H9 (cell line): ENCODE results near the gene TEX51. TPM values are rescaled to one million over a fixed set of nuclear protein-coding genes. Genes with fewer than 3 reads are reported as not detected.

Source experiments
- DNase-seq: peaks from one replicate; pipeline ENCODE4 v3.0.0-alpha.2; 2017
- H2AFZ ChIP-seq: one replicate; pipeline ENCODE4 v1.6.1; 2013; ENCODE audit warnings: mild to moderate bottlenecking, low read length, control low read depth, moderate library complexity
- H2AK5ac ChIP-seq: 2 replicates; pipeline ENCODE4 v1.6.1; 2013; ENCODE audit warnings: low read length, control low read depth, mixed read lengths; ENCODE audit not compliant: insufficient read length
- H2BK120ac ChIP-seq: one replicate; pipeline ENCODE4 v1.6.1; 2013; ENCODE audit warnings: low read depth, mild to moderate bottlenecking, low read length, control low read depth, inconsistent platforms; ENCODE audit not compliant: poor library complexity, severe bottlenecking
- H2BK12ac ChIP-seq: 2 replicates; pipeline ENCODE4 v1.6.1; 2013; ENCODE audit warnings: low read length, control low read depth, mixed read lengths, low read depth; ENCODE audit not compliant: insufficient read length
- H2BK15ac ChIP-seq: 2 replicates; pipeline ENCODE4 v1.6.1; 2013; ENCODE audit warnings: low read depth, low read length, control low read depth
- H2BK20ac ChIP-seq: one replicate; pipeline ENCODE4 v1.6.1; 2013; ENCODE audit warnings: low read depth, mild to moderate bottlenecking, low read length, control low read depth, inconsistent platforms; ENCODE audit not compliant: poor library complexity, severe bottlenecking
- H2BK5ac ChIP-seq: 2 replicates; pipeline ENCODE4 v1.6.1; 2013; ENCODE audit warnings: low read length, control low read depth, mixed read lengths; ENCODE audit not compliant: insufficient read length
- H3K14ac ChIP-seq: 2 replicates; pipeline ENCODE4 v1.6.1; 2013; ENCODE audit warnings: low read length, control low read depth; ENCODE audit not compliant: insufficient read depth
- H3K18ac ChIP-seq: 2 replicates; pipeline ENCODE4 v1.6.1; 2013; ENCODE audit warnings: low read depth, mild to moderate bottlenecking, mixed read lengths, low read length, control low read depth; ENCODE audit not compliant: insufficient read length
- H3K23ac ChIP-seq: 2 replicates; pipeline ENCODE4 v1.6.1; 2013; ENCODE audit warnings: low read length, control low read depth, mixed read lengths, low read depth; ENCODE audit not compliant: insufficient read length
- H3K23me2 ChIP-seq: 2 replicates; pipeline ENCODE4 v1.6.1; 2013; ENCODE audit warnings: low read depth, mild to moderate bottlenecking, mixed read lengths, low read length, control low read depth; ENCODE audit not compliant: insufficient read length, poor library complexity, severe bottlenecking
- H3K27ac ChIP-seq: 2 replicates; pipeline ENCODE4 v1.5.1; 2013; ENCODE audit warnings: low read length, control low read depth, mixed read lengths, low read depth; ENCODE audit not compliant: insufficient read length
- H3K27me3 ChIP-seq: 2 replicates; pipeline ENCODE4 v1.6.1; 2013; ENCODE audit warnings: low read length, control low read depth, inconsistent platforms; ENCODE audit not compliant: insufficient read depth
- H3K4ac ChIP-seq: 2 replicates; pipeline ENCODE4 v1.6.1; 2013; ENCODE audit warnings: low read depth, mild to moderate bottlenecking, control low read depth, inconsistent platforms, low read length, moderate library complexity
- H3K4me1 ChIP-seq: 2 replicates; pipeline ENCODE4 v1.6.1; 2013; ENCODE audit warnings: low read length, control low read depth, inconsistent platforms; ENCODE audit not compliant: insufficient read depth
- H3K4me2 ChIP-seq: 2 replicates; pipeline ENCODE4 v1.6.1; 2013; ENCODE audit warnings: low read length, control low read depth, mixed read lengths; ENCODE audit not compliant: insufficient read length, insufficient read depth
- H3K56ac ChIP-seq: 2 replicates; pipeline ENCODE4 v1.6.1; 2013; ENCODE audit warnings: low read depth, mild to moderate bottlenecking, mixed read lengths, low read length, control low read depth; ENCODE audit not compliant: insufficient read length
- H3K79me1 ChIP-seq: 2 replicates; pipeline ENCODE4 v1.6.1; 2013; ENCODE audit warnings: low read depth, mild to moderate bottlenecking, moderate library complexity, low read length, control low read depth, inconsistent platforms; ENCODE audit not compliant: insufficient read depth, poor library complexity, severe bottlenecking
- H3K79me2 ChIP-seq: 2 replicates; pipeline ENCODE4 v1.6.1; 2013; ENCODE audit warnings: low read length, control low read depth, inconsistent platforms; ENCODE audit not compliant: insufficient read depth
- H3K9ac ChIP-seq: 2 replicates; pipeline ENCODE4 v1.6.1; 2013; ENCODE audit warnings: low read length, control low read depth, mixed read lengths; ENCODE audit not compliant: insufficient read length; ENCODE audit errors: extremely low read depth
- H3K9me3 ChIP-seq: one replicate; pipeline ENCODE4 v1.6.1; 2013; ENCODE audit warnings: low read depth, low read length, inconsistent platforms; ENCODE audit not compliant: control insufficient read depth
- H3T11ph ChIP-seq: one replicate; pipeline ENCODE4 v1.6.1; 2013; ENCODE audit warnings: mild to moderate bottlenecking, low read length, control low read depth, inconsistent platforms
- H4K20me1 ChIP-seq: one replicate; pipeline ENCODE4 v1.6.1; 2013; ENCODE audit not compliant: control insufficient read depth, insufficient read length, insufficient read depth
- H4K5ac ChIP-seq: 2 replicates; pipeline ENCODE4 v1.6.1; 2013; ENCODE audit warnings: low read depth, mild to moderate bottlenecking, mixed read lengths, low read length, control low read depth; ENCODE audit not compliant: insufficient read length
- H4K8ac ChIP-seq: replicated peaks from 2 replicates; pipeline ENCODE4 v1.6.1; 2013; ENCODE audit warnings: low read length, control low read depth, mixed read lengths, low read depth; ENCODE audit not compliant: insufficient read length
- H4K91ac ChIP-seq: 2 replicates; pipeline ENCODE4 v1.6.1; 2013; ENCODE audit warnings: low read depth, mild to moderate bottlenecking, moderate library complexity, mixed read lengths, low read length, control low read depth; ENCODE audit not compliant: insufficient read length
- H3K27ac Mint-ChIP-seq, 3 experiments: 2 replicates in 2 of 3; 3 replicates in 1 of 3; pipeline ENCODE4 v1.8.0; 2020 to 2021; ENCODE audit warnings: mixed read lengths in 3 of 3, mild to moderate bottlenecking in 1 of 3, moderate library complexity in 1 of 3
- H3K27me3 Mint-ChIP-seq: 2 replicates; pipeline ENCODE4 v1.8.0; 2021; ENCODE audit warnings: low read depth, mild to moderate bottlenecking, moderate library complexity, mixed read lengths
- H3K36me3 Mint-ChIP-seq, 3 experiments: 2 replicates in 2 of 3; 3 replicates in 1 of 3; pipeline ENCODE4 v1.8.0; 2020 to 2021; ENCODE audit warnings: low read depth in 3 of 3, mixed read lengths in 3 of 3; ENCODE audit not compliant: insufficient read depth in 1 of 3
- H3K4me1 Mint-ChIP-seq, 2 experiments: 2 replicates each; pipeline ENCODE4 v1.8.0; 2020; ENCODE audit warnings: mixed read lengths in 2 of 2
- H3K4me3 Mint-ChIP-seq, 2 experiments: 2 replicates in 1 of 2; 3 replicates in 1 of 2; pipeline ENCODE4 v1.8.0; 2020 to 2021; ENCODE audit warnings: mild to moderate bottlenecking in 2 of 2, mixed read lengths in 2 of 2, moderate library complexity in 1 of 2
- H3K9me3 Mint-ChIP-seq, 2 experiments: 2 replicates in 1 of 2; 3 replicates in 1 of 2; pipeline ENCODE4 v1.8.0; 2020; ENCODE audit warnings: mild to moderate bottlenecking in 2 of 2, mixed read lengths in 2 of 2, moderate library complexity in 1 of 2
- CTCF ChIP-seq: fragments of 200-600 bp; sonication (generic); conservative IDR thresholded peaks from 3 replicates; pipeline ENCODE4 v1.8.0; 2021; ENCODE audit warnings: antibody characterized with exemption, mild to moderate bottlenecking
- WGBS: extraction: QIAGEN DNeasy Blood & Tissue Kit; methylation state at CpG from one replicate; pipeline ENCODE4 v1.1.7; 2013; ENCODE audit warnings: missing lambda C conversion rate, low lambda C conversion rate, mixed read lengths; ENCODE audit not compliant: insufficient read length; ENCODE audit errors: extremely low coverage; 5-methylcytosine and 5-hydroxymethylcytosine counted together
- total RNA-seq: library from RNA; stranded (reverse); gene quantifications from 2 replicates; pipeline ENCODE4 v1.2.1, GENCODE V29; 2021

The TEX51 gene
- total RNA-seq, 1 experiment from 2014 or later: not detected

GRCh38 chr2:126934809-126935208, 36.1 kb downstream of the TEX51 start:
- no peak overlapping the region for H3K4ac ChIP-seq
- no peak overlapping the region; a peak in 1 of 7 replicates for H3K27ac Mint-ChIP-seq
- no peak overlapping the region for H2BK12ac ChIP-seq
- no peaks in the 10 kb centered on the region for H3K23me2 ChIP-seq
- H2BK120ac ChIP-seq: no peak overlapping the region
- no peak overlapping the region for H2BK15ac ChIP-seq
- no peaks in the 10 kb centered on the region for H3K79me2 ChIP-seq
- peaks cover 6 to 7% of the 10 kb centered on the region in 2 experiments for H3K9me3 Mint-ChIP-seq
- H3K4me2 ChIP-seq: no peak overlapping the region
- H3K36me3 Mint-ChIP-seq: peaks cover 0 to 6% (median 3%) of the 10 kb centered on the region in 3 experiments; a peak in 5 of 7 replicates
- H4K91ac ChIP-seq: no peak overlapping the region
- no peak overlapping the region for H3K18ac ChIP-seq
- no peaks in the 10 kb centered on the region for H3K9me3 ChIP-seq
- no peak overlapping the region for H3K4me3 Mint-ChIP-seq
- H2AK5ac ChIP-seq: no peak overlapping the region
- H4K5ac ChIP-seq: no peak overlapping the region
- DNase-seq: no peak
- H2BK20ac ChIP-seq: no peak overlapping the region
- WGBS: no CpG with 5 or more reads among the region's 6 CpGs
- H3K27me3 Mint-ChIP-seq: peaks cover 65% of the 10 kb centered on the region
- H4K20me1 ChIP-seq: no peaks in the 10 kb centered on the region
- no peak overlapping the region for H3K27ac ChIP-seq
- TF ChIP-seq CTCF: no peak
- no peak overlapping the region for H4K8ac ChIP-seq
- no peak overlapping the region; the same call in 1 of the 2 replicates for H3K14ac ChIP-seq
- peaks cover 4 to 7% of the 10 kb centered on the region in 2 experiments for H3K4me1 Mint-ChIP-seq
- H3K23ac ChIP-seq: no peak overlapping the region
- no peak overlapping the region for H3T11ph ChIP-seq
- no peak overlapping the region for H2AFZ ChIP-seq
- no peak overlapping the region for H3K56ac ChIP-seq
- no peaks in the 10 kb centered on the region for H3K4me1 ChIP-seq
- no peak overlapping the region for H3K9ac ChIP-seq
- no peak overlapping the region for H2BK5ac ChIP-seq
- H3K27me3 ChIP-seq: no peaks in the 10 kb centered on the region
- H3K79me1 ChIP-seq: no peaks in the 10 kb centered on the region
